ENCODE results near the gene EYA3. TPM values are rescaled to one million over a fixed set of nuclear protein-coding genes. Genes with fewer than 3 reads are reported as not detected.

The EYA3 gene
- 15.5 and 20.2 TPM in 2 replicates for total RNA-seq

- peak; percentile 89 for DNase-seq (ENCODE audit: extremely low read depth, low read depth, low spot score)
These were observed at the start of gene EYA3 for GRCh38 chr1:28088168-28088961. EYA3 (minus strand) TSS chr1:28088610; CDS start chr1:28058026, 30,584 bp downstream.

- no peak for DNase-seq (ENCODE audit: extremely low read depth, low read depth, low spot score)
These were observed 48.7 kb upstream of the EYA3 start for GRCh38 chr1:28136922-28137613.

- DNase-seq (ENCODE audit: extremely low read depth, low read depth, low spot score) = no peak
These were observed 47.9 kb upstream of the EYA3 start for GRCh38 chr1:28136169-28136921.

GRCh38 chr1:28135371-28136168, 47.2 kb upstream of the EYA3 start:
- DNase-seq (ENCODE audit: extremely low read depth, low read depth, low spot score) = no peak

GRCh38 chr1:28134651-28135207, 46.3 kb upstream of the EYA3 start:
- no peak for DNase-seq (ENCODE audit: extremely low read depth, low read depth, low spot score)

GRCh38 chr1:28132171-28133167, 44.1 kb upstream of the EYA3 start:
- no peak for DNase-seq (ENCODE audit: extremely low read depth, low read depth, low spot score)

- DNase-seq (ENCODE audit: extremely low read depth, low read depth, low spot score) = no peak
These were observed 42.5 kb upstream of the EYA3 start for GRCh38 chr1:28130901-28131300.

- DNase-seq (ENCODE audit: extremely low read depth, low read depth, low spot score) = no peak
These were observed 40.7 kb upstream of the EYA3 start for GRCh38 chr1:28129150-28129549.

GRCh38 chr1:28127617-28128257, 39.3 kb upstream of the EYA3 start:
- no peak for DNase-seq (ENCODE audit: extremely low read depth, low read depth, low spot score)

GRCh38 chr1:28126783-28127490, 38.5 kb upstream of the EYA3 start:
- no peak for DNase-seq (ENCODE audit: extremely low read depth, low read depth, low spot score)

- DNase-seq (ENCODE audit: extremely low read depth, low read depth, low spot score) = no peak
These were observed 37.8 kb upstream of the EYA3 start for GRCh38 chr1:28126212-28126611.

- no peak for DNase-seq (ENCODE audit: extremely low read depth, low read depth, low spot score)
These were observed 35.1 kb upstream of the EYA3 start for GRCh38 chr1:28123461-28123961.

- no peak for DNase-seq (ENCODE audit: extremely low read depth, low read depth, low spot score)
These were observed 33.8 kb upstream of the EYA3 start for GRCh38 chr1:28122183-28122582.

- no peak for DNase-seq (ENCODE audit: extremely low read depth, low read depth, low spot score)
These were observed 31.1 kb upstream of the EYA3 start for GRCh38 chr1:28119556-28119955.

- DNase-seq (ENCODE audit: extremely low read depth, low read depth, low spot score) = no peak
These were observed 30.4 kb upstream of the EYA3 start for GRCh38 chr1:28118640-28119307.

GRCh38 chr1:28115267-28115666, 26.9 kb upstream of the EYA3 start:
- no peak for DNase-seq (ENCODE audit: extremely low read depth, low read depth, low spot score)

- DNase-seq (ENCODE audit: extremely low read depth, low read depth, low spot score) = no peak
These were observed 26.4 kb upstream of the EYA3 start for GRCh38 chr1:28114844-28115243.
